Ishikawa (cell line): Measurements from ENCODE around the gene LRRTM4.

ENCODE experiments used
- CEBPB ChIP-seq: IDR thresholded peaks from 2 replicates; pipeline ENCODE4 v1.6.1; 2012
- CREB1 ChIP-seq: IDR thresholded peaks from 2 replicates; pipeline ENCODE4 v1.6.1; 2012; ENCODE audit warnings: low read depth
- EGR1 ChIP-seq: IDR thresholded peaks from 2 replicates; pipeline ENCODE4 v1.6.1; 2012
- EP300 ChIP-seq: IDR thresholded peaks from 2 replicates; pipeline ENCODE4 v1.6.1; 2012; ENCODE audit warnings: borderline replicate concordance
- FOXM1 ChIP-seq: IDR thresholded peaks from 2 replicates; pipeline ENCODE4 v1.6.1; 2012; ENCODE audit warnings: low read depth, borderline replicate concordance
- MAX ChIP-seq: IDR thresholded peaks from 2 replicates; pipeline ENCODE4 v1.6.1; 2012
- NFIC ChIP-seq: IDR thresholded peaks from 2 replicates; pipeline ENCODE4 v1.6.1; 2012
- RAD21 ChIP-seq: IDR thresholded peaks from 2 replicates; pipeline ENCODE4 v1.6.1; 2012; ENCODE audit warnings: low read depth
- REST ChIP-seq: IDR thresholded peaks from 2 replicates; pipeline ENCODE4 v1.6.1; 2012; ENCODE audit warnings: low read depth, mild to moderate bottlenecking
- TAF1 ChIP-seq: IDR thresholded peaks from 2 replicates; pipeline ENCODE4 v1.6.1; 2012; ENCODE audit warnings: low read depth, mild to moderate bottlenecking
- TCF12 ChIP-seq: IDR thresholded peaks from 2 replicates; pipeline ENCODE4 v1.6.1; 2012; ENCODE audit warnings: low read depth
- TEAD4 ChIP-seq: IDR thresholded peaks from 2 replicates; pipeline ENCODE4 v1.6.1; 2012
- USF1 ChIP-seq: IDR thresholded peaks from 2 replicates; pipeline ENCODE4 v1.6.1; 2012
- YY1 ChIP-seq: IDR thresholded peaks from 2 replicates; pipeline ENCODE4 v1.6.1; 2012; ENCODE audit warnings: low read depth
- ZBTB7A ChIP-seq: IDR thresholded peaks from 2 replicates; pipeline ENCODE4 v1.6.1; 2012; ENCODE audit warnings: low read depth

LRRTM4 gene

GRCh38 chr2:76760367-76760704 lies 761.8 kb downstream of the LRRTM4 start:
- TF ChIP-seq REST (no peak), USF1 (no peak), ZBTB7A (no peak), EP300 (no peak), YY1 (no peak), TCF12 (no peak), TEAD4 (no peak), EGR1 (no peak), FOXM1 (no peak), CEBPB (no peak), MAX (no peak), TAF1 (no peak), NFIC (no peak), RAD21 (no peak)

GRCh38 chr2:76759634-76760366 lies 762.4 kb downstream of the LRRTM4 start:
- TF ChIP-seq YY1 (no peak), EP300 (no peak), EGR1 (no peak), RAD21 (no peak), CREB1 (no peak), FOXM1 (no peak), REST (no peak), TCF12 (no peak), CEBPB (no peak), NFIC (no peak), TAF1 (no peak), ZBTB7A (no peak), MAX (no peak), USF1 (no peak), TEAD4 (no peak)

- TF ChIP-seq TEAD4: no peak
- no peak for TF ChIP-seq CREB1
- no peak for TF ChIP-seq YY1
- TF ChIP-seq RAD21: no peak
- no peak for TF ChIP-seq EP300
- no peak for TF ChIP-seq TAF1
- TF ChIP-seq USF1: no peak
- TF ChIP-seq TCF12: no peak
- TF ChIP-seq FOXM1: no peak
Measured at GRCh38 chr2:76752506-76752905, 769.7 kb downstream of the LRRTM4 start.

- TF ChIP-seq USF1 (no peak), CREB1 (no peak), TCF12 (no peak), RAD21 (no peak), NFIC (no peak), CEBPB (no peak), ZBTB7A (no peak), MAX (no peak), EGR1 (no peak), EP300 (no peak), FOXM1 (no peak)
Measured at GRCh38 chr2:76749858-76750257, 772.3 kb downstream of the LRRTM4 start.
